Measurements from ENCODE around the gene NAALADL1. TPM values are rescaled to one million over a fixed set of nuclear protein-coding genes. Genes with fewer than 3 reads are reported as not detected.

Gene NAALADL1
- total and polyA plus RNA-seq, 2 of the 4 experiments (the other 2 are of a cell fraction), result 3.8 to 5.8 TPM

DNA sequence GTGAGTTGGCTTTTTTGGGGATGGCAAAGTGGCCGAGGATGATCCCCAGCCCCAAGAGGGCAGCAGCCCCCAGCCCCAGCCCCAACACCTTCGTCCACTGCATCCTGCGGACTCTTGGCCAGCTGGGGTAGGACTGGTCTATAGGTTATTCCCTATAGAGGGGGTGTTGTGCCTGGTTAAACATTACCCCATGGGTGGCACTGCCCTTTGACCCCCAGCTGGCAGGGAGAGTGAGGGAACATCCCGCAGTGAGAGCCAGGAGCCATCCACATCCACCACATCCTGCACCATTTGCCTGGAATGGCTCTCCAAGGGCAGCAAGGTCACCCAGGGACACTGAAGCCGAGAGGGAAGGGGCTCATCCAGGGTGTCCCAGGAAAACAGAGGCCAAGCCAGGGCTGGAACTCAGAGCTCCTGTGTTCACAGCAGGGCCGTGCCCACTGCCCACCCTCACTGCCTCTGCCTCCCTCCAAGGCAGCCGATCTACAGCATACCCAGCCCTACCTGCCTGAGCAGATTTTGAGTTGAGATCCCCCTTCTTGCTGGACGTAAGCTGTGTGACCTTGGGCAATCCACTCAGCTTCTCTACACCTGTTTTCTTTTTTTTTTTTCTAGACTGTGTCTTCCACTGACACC lies at the start of gene NAALADL1 (continued):
- TF ChIP-seq, protein P1, sequence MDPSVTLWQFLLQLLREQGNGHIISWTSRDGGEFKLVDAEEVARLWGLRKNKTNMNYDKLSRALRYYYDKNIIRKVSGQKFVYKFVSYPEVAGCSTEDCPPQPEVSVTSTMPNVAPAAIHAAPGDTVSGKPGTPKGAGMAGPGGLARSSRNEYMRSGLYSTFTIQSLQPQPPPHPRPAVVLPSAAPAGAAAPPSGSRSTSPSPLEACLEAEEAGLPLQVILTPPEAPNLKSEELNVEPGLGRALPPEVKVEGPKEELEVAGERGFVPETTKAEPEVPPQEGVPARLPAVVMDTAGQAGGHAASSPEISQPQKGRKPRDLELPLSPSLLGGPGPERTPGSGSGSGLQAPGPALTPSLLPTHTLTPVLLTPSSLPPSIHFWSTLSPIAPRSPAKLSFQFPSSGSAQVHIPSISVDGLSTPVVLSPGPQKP (IDR thresholded peaks at IDR 0.05; ENCODE audit: borderline replicate concordance, low read depth, low read length), result no peak
- TF ChIP-seq MAZ (IDR thresholded peaks at IDR 0.05; ENCODE audit: borderline replicate concordance, low read depth, low read length), result no peak

DNA sequence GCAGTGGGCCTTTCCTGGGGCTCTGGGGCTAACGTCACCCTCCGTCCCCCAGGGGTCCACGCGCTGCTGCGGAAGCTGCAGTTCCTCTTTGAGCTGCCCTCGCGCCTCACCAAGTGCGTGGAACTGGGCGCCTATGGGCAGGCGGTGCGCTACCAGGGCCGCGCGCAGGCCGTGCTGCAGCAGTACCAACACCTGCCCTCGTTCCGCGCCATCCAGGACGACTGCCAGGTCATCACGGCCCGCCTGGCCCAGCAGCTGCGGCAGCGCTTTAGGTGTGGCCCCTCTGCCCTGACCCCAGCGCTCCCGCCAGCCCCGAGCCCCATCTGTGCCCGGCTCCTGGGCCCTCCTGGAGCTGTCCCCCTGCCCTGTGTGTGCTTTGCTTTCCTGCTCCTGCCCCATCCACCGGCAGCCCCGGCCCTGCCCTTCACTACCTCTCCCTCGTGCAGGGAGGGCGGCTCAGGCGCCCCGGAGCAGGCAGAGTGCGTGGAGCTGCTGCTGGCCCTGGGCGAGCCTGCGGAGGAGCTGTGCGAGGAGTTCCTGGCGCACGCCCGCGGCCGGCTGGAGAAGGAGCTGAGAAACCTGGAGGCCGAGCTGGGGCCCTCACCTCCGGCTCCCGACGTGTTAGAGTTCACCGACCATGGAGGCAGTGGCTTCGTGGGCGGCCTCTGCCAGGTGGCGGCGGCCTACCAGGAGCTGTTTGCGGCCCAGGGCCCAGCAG lies 49.6 kb upstream of the NAALADL1 start:
- Histone ChIP-seq H3K9me1 (ENCODE audit: insufficient read depth, low read length) (peaks cover 4% of the 10 kb centered on the region), H3K4me1 (ENCODE audit: control insufficient read depth, insufficient read depth, low read length) (peaks cover 10% of the 10 kb centered on the region; the same call in 1 of the 2 replicates), H2BK20ac (ENCODE audit: low read depth, low read length) (no peak overlapping the region), H2BK15ac (ENCODE audit: low read depth, low read length) (no peak overlapping the region), H2AK9ac (replicated peaks; ENCODE audit: low read depth, low read length, poor library complexity) (no peak overlapping the region), H3K4ac (ENCODE audit: low read depth, low read length) (no peak overlapping the region), H3K4me2 (ENCODE audit: low read depth, low read length) (no peak overlapping the region), H2BK120ac (ENCODE audit: low read depth, low read length) (no peak overlapping the region), H4K5ac (ENCODE audit: low read depth, low read length) (no peak overlapping the region), H4K8ac (ENCODE audit: low read depth in 2 of 2, low read length in 2 of 2) (no peak overlapping the region), H3K9me3 (ENCODE audit: control insufficient read depth, insufficient read depth, low read length) (no peaks in the 10 kb centered on the region), H3K14ac (replicated peaks; ENCODE audit: low read depth, low read length) (no peak overlapping the region), H3K79me1 (ENCODE audit: low read depth in 1 of 2, low read length in 2 of 2) (peaks cover 6 to 33% of the 10 kb centered on the region in 2 experiments), H3K4me3 (ENCODE audit: insufficient read depth, low read depth, low read length) (no peak overlapping the region), H3K18ac (ENCODE audit: low read depth, low read length) (no peak overlapping the region), H2BK5ac (ENCODE audit: low read depth, low read length, poor library complexity, severe bottlenecking) (no peak overlapping the region), H4K20me1 (ENCODE audit: insufficient read depth, low read length) (peaks cover 11% of the 10 kb centered on the region; the same call in 1 of the 2 replicates), H3K23ac (ENCODE audit: low read depth, low read length) (no peak overlapping the region), H3K27ac (ENCODE audit: insufficient read depth, low read length) (no peak overlapping the region), H3K36me3 (ENCODE audit: control insufficient read depth, insufficient read depth, low read length) (peaks cover 11% of the 10 kb centered on the region; the same call in 1 of the 2 replicates), H3K56ac (ENCODE audit: extremely low read depth, insufficient read depth, low read length) (no peak overlapping the region), H4K91ac (ENCODE audit: insufficient read depth, low read depth, low read length) (no peak overlapping the region), H3K27me3 (ENCODE audit: control insufficient read depth, insufficient read depth, low read length) (no peaks in the 10 kb centered on the region), H3K9ac (ENCODE audit: low read depth, low read length) (no peak overlapping the region), H2AFZ (replicated peaks; ENCODE audit: low read length, poor library complexity) (no peak overlapping the region), H2AK5ac (ENCODE audit: low read depth, low read length) (no peak overlapping the region)
- in situ Hi-C loops (cut with MboI; ENCODE audit: low sequenced_read_pairs) (no loop called here), intact Hi-C loops (cut with micrococcal nuclease) (no loop called here), dilution Hi-C loops (cut with HindIII; ENCODE audit: low sequenced_read_pairs, unreplicated experiment) (no loop called here)
- DNase-seq (no peak), ATAC-seq (ENCODE audit: low read depth) (no peak)
- 92% methylated on average over 33 of the region's 52 CpGs; no CpG with 5 or more reads in 1 of the 2 experiments for WGBS, 2 experiments (ENCODE audit: extremely low coverage in 2 of 2, insufficient read length in 1 of 2)
- ChIA-PET CTCF (no interaction called here), POLR2A (ENCODE audit: unreplicated experiment) (no interaction called here)
- BruUV-seq (replicated peaks), result no TSS peak
- TF ChIP-seq RAD21 (IDR thresholded peaks at IDR 0.05; ENCODE audit: low read length) (no peak), CEBPB (IDR thresholded peaks at IDR 0.05; ENCODE audit: low read depth, low read length) (no peak), SMC3 (IDR thresholded peaks at IDR 0.05; ENCODE audit: low read depth, low read length) (no peak), BHLHE40 (IDR thresholded peaks at IDR 0.05; ENCODE audit: low read depth, low read length) (no peak), MAZ (IDR thresholded peaks at IDR 0.05; ENCODE audit: borderline replicate concordance, low read depth, low read length) (no peak), RFX5 (IDR thresholded peaks at IDR 0.05; ENCODE audit: low read depth, low read length) (no peak)
- TF ChIP-seq, protein P2, sequence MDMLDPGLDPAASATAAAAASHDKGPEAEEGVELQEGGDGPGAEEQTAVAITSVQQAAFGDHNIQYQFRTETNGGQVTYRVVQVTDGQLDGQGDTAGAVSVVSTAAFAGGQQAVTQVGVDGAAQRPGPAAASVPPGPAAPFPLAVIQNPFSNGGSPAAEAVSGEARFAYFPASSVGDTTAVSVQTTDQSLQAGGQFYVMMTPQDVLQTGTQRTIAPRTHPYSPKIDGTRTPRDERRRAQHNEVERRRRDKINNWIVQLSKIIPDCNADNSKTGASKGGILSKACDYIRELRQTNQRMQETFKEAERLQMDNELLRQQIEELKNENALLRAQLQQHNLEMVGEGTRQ (IDR thresholded peaks at IDR 0.05; ENCODE audit: low read depth, low read length), result no peak
- TF ChIP-seq, protein P3, sequence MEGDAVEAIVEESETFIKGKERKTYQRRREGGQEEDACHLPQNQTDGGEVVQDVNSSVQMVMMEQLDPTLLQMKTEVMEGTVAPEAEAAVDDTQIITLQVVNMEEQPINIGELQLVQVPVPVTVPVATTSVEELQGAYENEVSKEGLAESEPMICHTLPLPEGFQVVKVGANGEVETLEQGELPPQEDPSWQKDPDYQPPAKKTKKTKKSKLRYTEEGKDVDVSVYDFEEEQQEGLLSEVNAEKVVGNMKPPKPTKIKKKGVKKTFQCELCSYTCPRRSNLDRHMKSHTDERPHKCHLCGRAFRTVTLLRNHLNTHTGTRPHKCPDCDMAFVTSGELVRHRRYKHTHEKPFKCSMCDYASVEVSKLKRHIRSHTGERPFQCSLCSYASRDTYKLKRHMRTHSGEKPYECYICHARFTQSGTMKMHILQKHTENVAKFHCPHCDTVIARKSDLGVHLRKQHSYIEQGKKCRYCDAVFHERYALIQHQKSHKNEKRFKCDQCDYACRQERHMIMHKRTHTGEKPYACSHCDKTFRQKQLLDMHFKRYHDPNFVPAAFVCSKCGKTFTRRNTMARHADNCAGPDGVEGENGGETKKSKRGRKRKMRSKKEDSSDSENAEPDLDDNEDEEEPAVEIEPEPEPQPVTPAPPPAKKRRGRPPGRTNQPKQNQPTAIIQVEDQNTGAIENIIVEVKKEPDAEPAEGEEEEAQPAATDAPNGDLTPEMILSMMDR (conservative IDR thresholded peaks at IDR 0.05; ENCODE audit: low read depth, low read length), result no peak
